ENCODE data around the gene MTARC2.
A peak's percentile ranks its signal among the peaks of the same experiment; 100 is the strongest.
"Not testable (repeated sequence)": the region's sequence is repeated elsewhere in the genome, so short reads cannot be mapped to it uniquely, and the experiment has no call there.

Gene MTARC2

GRCh38 chr1:220748089-220748934 is at the start of gene MTARC2:
Gene MTARC2 (plus strand): TSS chr1:220748322. CDS start chr1:220748532, 210 bp downstream.
- DNase-seq, result peak in 53 of 58 donors; percentile 14 to 77 (median 48)

DNA sequence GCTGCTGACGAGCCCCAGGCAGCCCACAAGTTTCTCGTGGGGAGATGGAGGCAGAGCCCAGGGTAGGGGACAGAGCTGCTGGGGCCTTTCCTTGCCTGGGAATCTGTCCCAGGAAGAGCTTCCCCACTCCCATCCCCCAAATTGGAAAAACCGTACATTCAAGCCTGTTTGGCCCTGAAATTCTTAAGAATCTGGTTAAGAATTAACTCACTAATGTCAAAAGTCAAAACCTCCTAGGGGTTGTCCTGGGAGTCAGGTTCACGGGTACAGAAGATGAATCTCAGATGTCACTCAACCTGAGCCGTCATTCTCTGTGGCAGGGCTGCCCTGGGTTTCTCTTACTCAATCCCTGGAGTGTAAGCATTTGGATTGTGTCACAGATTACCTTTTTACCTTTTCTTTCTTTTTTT is 49.5 kb upstream of the MTARC2 start:
- DNase-seq, result no peak

GRCh38 chr1:220699044-220699443 is 49.1 kb upstream of the MTARC2 start:
- no peak for DNase-seq

DNA sequence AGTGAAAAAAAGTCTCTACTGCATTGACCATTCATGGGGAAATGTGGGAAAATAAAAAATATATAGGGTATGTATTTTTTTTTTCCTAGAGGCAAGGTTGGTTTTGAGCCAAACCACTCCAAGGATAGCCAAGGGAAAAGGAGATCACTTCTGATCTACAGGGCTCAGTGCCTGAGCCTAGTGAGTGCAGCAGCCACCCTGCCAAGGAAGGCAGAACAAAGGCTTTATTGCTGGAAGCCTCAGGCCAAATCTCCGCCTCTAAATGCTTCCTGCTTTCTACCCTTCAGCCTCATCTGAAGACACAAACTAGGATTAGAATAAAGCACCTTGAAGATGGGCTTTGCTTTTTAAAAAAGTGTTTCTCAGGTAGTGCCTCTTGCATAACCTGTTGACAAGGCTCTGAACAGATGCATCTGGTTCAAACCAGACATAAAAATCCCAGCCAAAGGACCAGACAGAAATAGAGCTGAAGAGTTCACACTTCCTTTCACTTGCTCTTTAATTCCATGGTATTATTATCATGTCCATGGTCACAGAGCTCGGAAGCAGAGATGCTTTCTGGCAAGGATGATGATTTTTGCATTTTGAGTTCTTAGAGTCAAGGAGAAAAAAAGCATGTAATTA is 47.5 kb upstream of the MTARC2 start:
- peak in 6 of 58 donors; percentile 5 to 39 (median 20) for DNase-seq

DNA sequence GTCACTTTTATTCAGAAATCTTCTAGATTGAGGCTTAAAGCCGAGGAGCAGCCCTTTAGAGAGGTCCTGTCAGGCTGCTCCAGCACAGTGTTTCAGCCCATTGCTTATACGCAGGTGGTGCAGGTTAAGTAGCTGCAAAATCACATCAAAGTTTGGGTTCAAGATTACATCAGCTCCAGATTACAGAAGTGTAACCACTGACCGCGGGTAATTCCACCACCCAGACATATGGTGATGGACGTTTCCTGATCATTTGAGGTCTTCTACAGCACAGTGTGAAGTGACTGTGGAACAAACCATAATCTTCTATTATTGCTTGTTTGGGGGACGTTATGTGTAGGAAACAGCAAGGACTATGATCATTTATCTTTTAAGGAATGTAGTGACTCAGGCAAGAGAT is 46.1 kb upstream of the MTARC2 start:
- no peak for DNase-seq

DNA sequence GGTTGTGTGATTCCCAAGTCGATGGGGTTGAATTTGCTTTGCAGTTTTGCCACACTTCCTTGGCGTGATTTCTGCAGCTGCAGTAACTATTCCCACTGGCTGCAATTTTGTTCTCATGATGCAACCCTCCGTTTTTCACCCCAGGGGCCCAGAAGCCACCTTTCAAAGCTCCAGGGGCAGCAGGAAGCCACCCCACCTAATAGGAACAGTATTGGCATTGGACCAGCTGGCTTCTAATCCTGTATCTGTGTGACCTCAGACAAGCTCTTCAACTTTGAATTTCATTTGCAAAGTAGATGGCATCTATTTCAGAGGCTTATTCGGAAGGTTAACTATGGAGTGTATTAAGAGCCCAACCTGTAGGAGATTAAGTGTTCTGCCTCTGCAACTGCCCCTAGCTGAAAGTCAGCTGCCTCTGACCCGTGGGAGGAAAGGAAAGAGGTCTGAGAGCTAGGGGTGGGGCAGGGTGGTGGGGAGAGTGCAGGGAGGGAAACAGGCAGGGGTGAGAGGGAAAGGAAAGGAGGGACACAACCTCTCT is 45.3 kb upstream of the MTARC2 start:
- no peak for DNase-seq

- no peak for DNase-seq
Measured at GRCh38 chr1:220703305-220703704, 44.8 kb upstream of the MTARC2 start.

DNA sequence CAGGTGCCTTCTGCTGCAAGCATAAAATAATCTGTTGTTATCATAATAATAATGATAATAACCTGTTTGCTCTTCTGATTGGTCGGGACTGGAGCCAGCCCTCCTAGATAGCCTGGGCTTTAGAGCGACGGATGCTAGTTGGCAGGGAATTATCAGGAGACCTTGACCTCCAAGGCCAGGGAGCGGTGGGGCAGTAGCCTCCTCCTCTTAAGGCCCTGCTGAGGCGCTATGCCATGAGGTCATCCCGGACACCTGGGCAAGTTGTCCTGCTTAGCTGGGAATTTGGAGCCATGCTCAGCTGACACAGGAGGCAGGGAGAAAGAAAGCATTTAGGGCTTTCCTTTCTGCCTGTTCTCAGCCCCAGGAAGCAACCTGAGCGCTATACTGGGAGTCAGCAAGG is 42.3 kb upstream of the MTARC2 start:
- DNase-seq, result no peak

- DNase-seq, result no peak
Measured at GRCh38 chr1:220706480-220706879, 41.6 kb upstream of the MTARC2 start.

DNA sequence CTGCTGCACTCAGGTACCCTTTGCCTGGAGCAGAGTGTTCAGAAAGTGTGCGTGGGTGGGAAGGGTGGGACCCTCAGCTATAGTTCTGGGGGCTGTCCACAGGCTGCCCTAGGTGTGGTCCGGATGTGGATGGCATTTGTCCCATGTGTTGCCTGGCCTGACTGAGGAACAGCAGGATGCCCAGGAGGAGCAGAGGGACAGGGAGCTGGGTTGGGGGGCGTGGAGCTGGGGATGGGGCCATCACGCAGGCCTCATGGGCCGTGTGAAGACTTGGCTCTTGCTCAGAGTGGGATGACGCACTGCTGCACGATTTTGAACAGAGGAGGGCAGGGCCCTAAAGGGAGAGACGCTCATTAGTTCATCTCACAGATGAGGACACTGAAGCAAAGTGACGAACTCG is 41.0 kb upstream of the MTARC2 start:
- DNase-seq, result no peak

DNA sequence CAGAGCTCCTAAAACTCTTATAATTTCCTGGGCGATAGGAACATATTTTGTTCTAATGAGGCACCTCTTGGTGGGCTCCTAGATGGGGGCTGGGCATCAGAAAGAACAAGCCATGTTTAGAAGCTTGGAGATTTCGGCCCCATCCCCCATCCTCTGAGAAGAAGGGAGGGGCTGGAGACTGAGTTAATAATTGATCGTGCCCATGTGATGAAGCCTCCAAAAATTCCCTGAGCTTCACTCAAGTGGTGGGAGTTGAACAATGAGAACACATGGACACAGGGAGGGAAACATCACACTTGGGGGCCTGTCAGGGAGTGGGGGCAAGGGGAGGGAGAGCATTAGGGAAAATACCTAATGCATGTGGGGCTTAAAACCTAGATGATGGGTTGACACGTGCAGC is 39.9 kb upstream of the MTARC2 start:
- no peak for DNase-seq

- no peak for DNase-seq
Measured at GRCh38 chr1:220708936-220709801, 39.0 kb upstream of the MTARC2 start.

DNA sequence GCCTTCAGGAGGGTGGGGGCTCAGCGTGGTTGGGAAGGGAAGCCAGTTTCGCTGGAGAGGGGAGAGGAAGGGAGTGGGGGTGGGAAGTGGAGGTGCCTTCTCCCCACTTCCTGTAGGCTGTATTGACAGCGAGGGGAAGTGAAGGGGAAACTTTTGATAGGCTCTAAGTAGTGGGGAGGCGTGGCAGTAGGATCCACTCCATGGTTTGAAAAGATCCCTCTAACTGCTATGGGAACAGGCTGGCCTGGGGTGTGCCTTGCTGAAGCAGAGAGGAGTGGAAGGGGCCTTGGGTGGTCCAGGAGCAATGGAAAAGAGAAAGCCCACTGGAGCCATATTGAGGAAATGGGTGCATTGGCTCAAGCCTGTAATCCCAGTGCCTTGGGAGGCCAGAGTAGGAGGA is 37.8 kb upstream of the MTARC2 start:
- DNase-seq, result no peak

- DNase-seq, result no peak
Measured at GRCh38 chr1:220711056-220711809, 36.9 kb upstream of the MTARC2 start.

- not testable (repeated sequence) for DNase-seq
Measured at GRCh38 chr1:220715986-220716385, 32.1 kb upstream of the MTARC2 start.

DNA sequence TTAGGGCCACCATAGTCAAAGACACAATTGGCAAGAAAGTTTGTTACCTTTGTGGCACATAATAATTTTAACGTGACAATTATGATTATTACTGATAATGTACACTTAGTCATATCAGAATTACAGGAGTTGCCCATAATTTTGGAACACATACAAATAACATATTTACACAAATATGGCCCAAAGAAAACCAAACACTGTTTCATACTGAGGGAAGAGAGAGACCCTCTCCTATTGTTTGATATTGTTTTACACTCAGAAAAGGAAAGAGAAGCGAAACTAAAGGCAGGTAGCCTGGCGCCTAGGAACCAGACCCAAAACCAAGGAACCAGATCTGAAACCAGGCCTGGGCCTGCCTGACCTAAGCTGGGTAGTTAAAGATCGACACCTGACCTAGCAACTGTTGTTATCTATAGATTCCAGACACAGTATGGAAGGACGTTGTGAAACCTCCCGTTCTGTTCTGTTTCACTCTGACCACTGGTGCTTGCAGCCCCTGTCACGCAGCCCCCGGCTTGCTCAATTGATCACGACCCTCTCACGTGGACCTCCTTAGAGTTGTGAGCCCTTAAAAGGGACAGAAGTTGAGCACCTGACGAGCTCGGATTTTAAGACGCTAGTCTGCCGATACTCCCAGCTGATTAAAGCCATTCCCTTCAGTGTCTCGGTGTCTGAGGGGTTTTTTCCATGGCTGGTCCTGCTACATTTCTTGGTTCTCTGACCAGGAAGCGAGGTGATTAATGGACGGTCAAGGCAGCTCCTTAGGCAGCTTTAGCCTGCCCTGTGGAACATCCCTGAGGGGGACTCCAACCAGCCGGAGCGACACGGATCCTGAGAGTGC is 30.1 kb upstream of the MTARC2 start:
- DNase-seq, result no peak

DNA sequence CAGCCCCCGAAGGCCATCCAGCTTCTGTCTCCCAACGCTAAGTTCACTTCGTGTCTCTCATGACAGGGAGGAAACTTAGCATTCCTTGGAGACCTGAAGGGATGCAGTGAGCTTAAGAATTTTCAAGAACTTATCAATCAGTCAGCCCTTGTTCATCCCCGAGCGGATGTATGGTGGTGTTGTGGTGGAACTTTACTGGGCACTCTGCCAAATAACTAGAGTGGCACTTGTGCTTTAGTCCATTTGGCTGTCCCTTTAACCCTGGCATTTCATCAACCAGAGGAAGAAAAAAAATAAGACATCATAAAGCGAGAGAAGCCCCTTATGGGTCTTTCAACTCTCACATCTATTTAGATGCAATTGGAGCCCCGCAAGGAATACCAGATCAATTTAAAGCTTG is 26.9 kb upstream of the MTARC2 start:
- not testable (repeated sequence) for DNase-seq

DNA sequence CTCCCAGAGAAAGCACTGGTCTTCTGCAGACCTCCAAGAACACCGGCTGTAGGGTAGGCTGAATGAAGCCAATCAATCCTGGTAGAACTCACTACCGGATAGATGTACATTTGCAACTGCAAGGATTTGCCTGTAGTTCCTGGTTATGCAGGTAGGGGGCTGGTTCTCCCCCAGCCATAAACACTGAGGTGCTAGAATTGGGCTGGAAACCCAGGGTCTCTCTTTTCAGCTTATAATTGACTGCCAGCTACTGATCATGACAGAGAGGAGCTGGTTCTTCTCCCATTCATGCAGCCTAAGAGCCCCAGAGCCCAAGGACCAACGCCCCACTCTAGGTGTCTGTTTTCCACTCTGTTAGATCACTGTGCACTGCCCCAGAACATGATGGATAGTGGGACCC is 21.5 kb upstream of the MTARC2 start:
- no peak for DNase-seq

- no peak for DNase-seq
Measured at GRCh38 chr1:220727519-220727918, 20.6 kb upstream of the MTARC2 start.

- no peak for DNase-seq
Measured at GRCh38 chr1:220730486-220730885, 17.6 kb upstream of the MTARC2 start.
